ENCODE measurements around the gene DENND1A. TPM values are rescaled to one million over a fixed set of nuclear protein-coding genes. Genes with fewer than 3 reads are reported as not detected.

The DENND1A gene
- total and polyA plus RNA-seq, 2 experiments from 2014 or later = 13.1 to 14.5 TPM

DNA sequence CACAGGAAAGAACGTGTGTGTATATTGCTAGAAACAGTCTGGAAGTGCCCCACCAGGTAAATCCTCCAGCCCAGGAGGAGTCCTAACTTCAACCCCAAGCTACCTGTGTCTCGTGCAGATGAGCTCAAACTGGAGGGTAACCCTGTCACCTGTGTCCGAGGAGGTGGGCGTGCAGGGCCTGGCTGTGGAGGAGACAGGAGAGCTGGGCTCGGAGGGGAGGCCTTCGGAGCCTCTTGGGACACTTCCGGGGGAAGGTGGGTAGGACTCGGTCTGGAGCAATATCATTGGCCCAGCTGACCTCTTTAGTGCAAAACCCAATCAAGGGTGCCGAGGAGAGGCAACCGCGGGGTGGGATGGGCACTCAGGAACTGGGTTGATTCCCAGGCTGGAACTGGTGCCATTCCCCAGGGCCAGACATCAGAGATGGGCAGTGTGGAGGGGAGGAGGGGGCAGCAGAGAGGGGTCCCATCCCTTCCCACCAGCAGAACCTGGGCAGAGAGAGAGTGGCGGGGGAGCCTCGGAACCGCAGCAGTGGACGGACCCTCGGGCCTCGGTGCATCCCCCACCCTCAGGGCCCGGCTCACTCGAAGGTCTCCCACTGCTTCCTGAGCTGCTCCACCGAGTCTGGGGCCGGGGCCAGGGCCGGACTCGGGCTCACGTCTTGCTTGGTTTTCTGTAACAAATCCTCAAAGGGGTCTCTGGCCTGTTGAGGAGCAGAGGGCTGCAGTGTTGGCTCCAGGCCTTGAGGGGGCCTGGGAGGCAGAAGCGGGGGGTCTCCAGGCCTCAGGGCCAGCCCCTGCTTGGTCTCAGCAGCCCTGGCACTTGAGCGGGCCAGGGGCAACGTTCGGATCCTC is 548.8 kb downstream of the DENND1A start:
- Histone ChIP-seq H3K9me3 (ENCODE audit: low read depth) (no peaks in the 10 kb centered on the region), H3K27me3 (no peaks in the 10 kb centered on the region), H3K4me1 (ENCODE audit: low read depth) (peaks cover 5% of the 10 kb centered on the region), H3K27ac (peak overlapping the region; percentile 47), H3K36me3 (no peaks in the 10 kb centered on the region), H3K4me3 (no peak overlapping the region)
- DNase-seq (ENCODE audit: low read depth in 1 of 2, low spot score in 1 of 2) = no peak
- TF ChIP-seq, protein P1, sequence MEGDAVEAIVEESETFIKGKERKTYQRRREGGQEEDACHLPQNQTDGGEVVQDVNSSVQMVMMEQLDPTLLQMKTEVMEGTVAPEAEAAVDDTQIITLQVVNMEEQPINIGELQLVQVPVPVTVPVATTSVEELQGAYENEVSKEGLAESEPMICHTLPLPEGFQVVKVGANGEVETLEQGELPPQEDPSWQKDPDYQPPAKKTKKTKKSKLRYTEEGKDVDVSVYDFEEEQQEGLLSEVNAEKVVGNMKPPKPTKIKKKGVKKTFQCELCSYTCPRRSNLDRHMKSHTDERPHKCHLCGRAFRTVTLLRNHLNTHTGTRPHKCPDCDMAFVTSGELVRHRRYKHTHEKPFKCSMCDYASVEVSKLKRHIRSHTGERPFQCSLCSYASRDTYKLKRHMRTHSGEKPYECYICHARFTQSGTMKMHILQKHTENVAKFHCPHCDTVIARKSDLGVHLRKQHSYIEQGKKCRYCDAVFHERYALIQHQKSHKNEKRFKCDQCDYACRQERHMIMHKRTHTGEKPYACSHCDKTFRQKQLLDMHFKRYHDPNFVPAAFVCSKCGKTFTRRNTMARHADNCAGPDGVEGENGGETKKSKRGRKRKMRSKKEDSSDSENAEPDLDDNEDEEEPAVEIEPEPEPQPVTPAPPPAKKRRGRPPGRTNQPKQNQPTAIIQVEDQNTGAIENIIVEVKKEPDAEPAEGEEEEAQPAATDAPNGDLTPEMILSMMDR (IDR thresholded peaks at IDR 0.05; ENCODE audit: low read depth, low read length) = no peak

DNA sequence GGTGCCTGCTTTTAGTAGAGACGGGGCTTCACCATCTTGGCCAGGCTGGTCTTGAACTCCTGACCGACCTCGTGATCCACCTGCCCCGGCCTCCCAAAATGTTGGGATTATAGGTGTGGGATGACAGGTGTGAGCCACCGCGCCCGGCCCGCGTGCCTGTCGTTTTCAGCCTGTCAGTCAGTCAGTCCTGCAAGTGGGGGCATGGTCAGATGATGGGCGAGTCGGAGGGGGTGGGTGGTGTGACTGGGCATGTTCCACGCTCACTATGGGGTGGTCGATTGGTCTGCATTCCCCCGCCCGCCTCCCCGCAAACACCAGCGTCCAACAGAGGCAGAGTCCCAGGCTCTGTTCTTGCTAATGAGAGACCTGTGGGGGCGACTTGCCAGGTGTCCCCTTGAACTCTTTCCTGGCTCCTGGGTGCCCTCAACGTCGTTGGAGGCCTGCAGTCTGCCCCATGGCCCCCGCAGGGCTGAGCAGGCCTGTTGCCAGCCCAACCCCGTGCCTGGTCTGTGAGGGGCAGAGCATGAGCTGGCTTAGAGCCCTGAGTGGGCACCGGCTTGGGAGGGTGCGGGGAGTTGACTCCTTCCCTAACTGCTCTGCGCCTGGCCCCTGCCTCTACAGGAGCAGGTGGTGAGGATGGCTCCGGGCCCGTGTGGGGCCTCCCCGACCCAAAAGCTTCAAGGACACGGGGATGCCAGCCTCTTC is 550.8 kb downstream of the DENND1A start:
- TF ChIP-seq, protein P1 (IDR thresholded peaks at IDR 0.05; ENCODE audit: low read depth, low read length) = no peak

DNA sequence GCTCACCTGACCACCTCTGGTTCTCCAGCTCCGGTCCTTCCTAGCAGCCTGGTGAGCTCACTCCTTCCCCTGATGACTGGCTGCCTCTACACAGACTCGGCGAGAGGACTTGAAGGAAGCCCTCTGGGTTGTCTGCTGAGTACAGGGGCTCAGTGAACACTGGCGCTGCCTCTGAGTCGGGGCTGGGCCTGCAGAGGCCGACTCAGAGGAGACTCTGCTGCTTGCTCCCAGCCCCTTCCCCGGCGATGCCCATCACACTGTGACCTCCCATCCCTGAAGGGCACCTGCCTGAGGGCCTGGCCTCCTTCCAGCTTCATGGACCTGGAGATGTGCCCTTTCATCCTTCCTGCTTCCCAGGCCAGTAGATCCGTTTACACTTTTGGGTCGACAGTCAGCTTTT is 551.9 kb downstream of the DENND1A start:
- H3K9me3 ChIP-seq (ENCODE audit: low read depth) = no peaks in the 10 kb centered on the region
- H3K27me3 ChIP-seq = no peaks in the 10 kb centered on the region
- DNase-seq (ENCODE audit: low read depth in 1 of 2, low spot score in 1 of 2) = no peak
- H3K36me3 ChIP-seq = no peaks in the 10 kb centered on the region
- H3K27ac ChIP-seq = peak overlapping the region; percentile 73
- H3K4me3 ChIP-seq = no peak overlapping the region
- TF ChIP-seq, protein P1 (IDR thresholded peaks at IDR 0.05; ENCODE audit: low read depth, low read length) = no peak
- peaks cover 23% of the 10 kb centered on the region for H3K4me1 ChIP-seq (ENCODE audit: low read depth)

More for the DNA sequence above, 550.8 kb downstream of the DENND1A start:
- Histone ChIP-seq H3K36me3 (no peaks in the 10 kb centered on the region), H3K27me3 (no peaks in the 10 kb centered on the region), H3K27ac (peak overlapping the region; percentile 15), H3K9me3 (ENCODE audit: low read depth) (no peaks in the 10 kb centered on the region), H3K4me1 (ENCODE audit: low read depth) (peaks cover 17% of the 10 kb centered on the region), H3K4me3 (no peak overlapping the region)
- no peak for DNase-seq (ENCODE audit: low read depth in 1 of 2, low spot score in 1 of 2)

DNA sequence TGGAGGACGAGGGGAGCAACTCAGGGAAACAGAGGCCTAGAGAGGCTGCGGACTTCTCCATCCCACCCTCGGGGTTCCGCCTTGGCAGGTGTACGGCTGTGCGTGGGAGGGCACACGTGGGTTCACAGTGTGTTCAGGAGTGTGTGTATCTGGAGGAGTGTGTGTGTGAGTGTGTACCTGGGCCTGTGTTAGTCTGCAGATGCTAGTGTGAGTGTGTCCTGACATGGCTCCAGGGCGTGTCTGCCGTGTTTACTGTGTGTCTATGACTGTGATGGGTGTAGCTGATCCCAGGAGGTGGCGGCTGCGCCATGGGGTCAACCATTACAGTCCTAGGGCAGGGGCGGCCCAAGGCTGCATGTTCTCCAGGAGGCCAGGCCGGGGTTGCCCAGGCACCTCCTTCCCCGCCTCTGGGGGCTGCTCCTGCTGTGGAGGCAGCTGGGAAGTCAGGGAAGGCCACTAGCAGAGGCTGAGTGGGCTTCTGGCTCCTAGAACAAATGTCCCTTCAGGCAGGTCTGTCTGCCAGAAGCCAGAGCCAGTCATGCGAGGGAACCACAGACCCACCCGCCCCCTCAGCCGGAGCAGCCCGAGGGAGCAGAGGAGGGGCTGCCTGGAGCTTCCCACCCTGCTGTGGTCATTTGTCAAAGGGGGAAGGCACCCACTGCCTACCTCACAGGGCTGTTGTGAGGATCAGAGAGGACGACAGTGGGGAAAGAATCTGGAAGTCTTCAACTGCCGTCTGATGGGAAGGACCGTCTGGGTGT is 552.5 kb downstream of the DENND1A start:
- H3K4me3 ChIP-seq = no peak overlapping the region
- H3K9me3 ChIP-seq (ENCODE audit: low read depth) = no peaks in the 10 kb centered on the region
- H3K27ac ChIP-seq = peak overlapping the region; percentile 73
- H3K27me3 ChIP-seq = no peaks in the 10 kb centered on the region
- TF ChIP-seq, protein P1 (IDR thresholded peaks at IDR 0.05; ENCODE audit: low read depth, low read length) = no peak
- no peak for DNase-seq (ENCODE audit: low read depth in 1 of 2, low spot score in 1 of 2)
- no peaks in the 10 kb centered on the region for H3K36me3 ChIP-seq
- peaks cover 23% of the 10 kb centered on the region for H3K4me1 ChIP-seq (ENCODE audit: low read depth)
